Measurements from ENCODE around the gene LSM2.
"Not testable (repeated sequence)": the region's sequence is repeated elsewhere in the genome, so short reads cannot be mapped to it uniquely, and the experiment has no call there.

Gene LSM2

GRCh38 chr6:31821301-31822035, 14.7 kb upstream of the LSM2 start:
- Histone ChIP-seq H3K4me3 (ENCODE audit: control insufficient read depth in 1 of 7, extremely low read depth in 1 of 7, insufficient read depth in 4 of 7, low read depth in 2 of 7, low read length in 6 of 7) (peak overlapping the region; percentile 74 to 91 (median 86)), H3K4me1 (ENCODE audit: control extremely low read depth in 1 of 4, control insufficient read depth in 4 of 4, insufficient read depth in 4 of 4, low read length in 3 of 4) (peaks cover 32 to 70% (median 55%) of the 10 kb centered on the region in 4 experiments), H3K27ac (ENCODE audit: insufficient read depth in 1 of 2, low read depth in 1 of 2, low read length in 2 of 2, poor library complexity in 1 of 2, severe bottlenecking in 2 of 2) (peak overlapping the region; percentile 68 to 94), H3K9me3 (ENCODE audit: control extremely low read depth in 1 of 5, control insufficient read depth in 4 of 5, insufficient read depth in 2 of 5, low read depth in 1 of 5, low read length in 4 of 5) (no peaks in the 10 kb centered on the region), H3K36me3 (ENCODE audit: control insufficient read depth in 4 of 4, insufficient read depth in 4 of 4, low read length in 3 of 4) (no peaks in the 10 kb centered on the region), H3K27me3 (replicated peaks in 2 of 5; ENCODE audit: control insufficient read depth in 4 of 5, insufficient read depth in 5 of 5, low read length in 4 of 5) (no peaks in the 10 kb centered on the region)
- peak in 2 of 3 donors; percentile 39 to 53 for DNase-seq
- CTCF ChIA-PET = interaction anchor here (0.6 to 1.1 kb wide), 5 partner anchors 11 to 26 kb away, joined by 3 read pairs; partner anchors contain the start of genes LSM2 and VARS1
- WGBS (ENCODE audit: insufficient coverage) = 10% methylated on average over 16 of the region's 39 CpGs
- POLR2A ChIA-PET = interaction anchor here (1.0 kb wide), 1 partner anchor 118 kb away, joined by 3 read pairs; no protein-coding TSS in a partner anchor

DNA sequence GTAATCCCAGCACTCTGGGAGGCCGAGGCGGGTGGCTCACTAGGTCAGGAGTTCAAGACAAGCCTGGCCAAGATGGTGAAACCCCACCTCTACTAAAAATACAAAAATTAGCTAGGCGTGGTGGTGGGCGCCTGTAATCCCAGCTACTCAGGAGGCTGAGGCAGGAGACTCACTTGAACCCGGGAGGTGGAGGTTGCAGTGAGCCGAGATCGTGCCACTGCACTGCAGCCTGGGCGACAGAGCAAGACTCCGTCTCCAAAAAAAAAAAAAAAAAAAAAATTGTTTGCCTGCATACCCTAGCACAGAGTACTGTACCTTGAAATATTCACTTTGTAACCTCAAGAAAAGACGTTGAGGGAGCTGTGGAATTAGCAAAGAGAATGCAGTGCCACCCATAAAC, 13.6 kb upstream of the LSM2 start:
- not testable (repeated sequence) for H3K27me3 ChIP-seq (replicated peaks in 2 of 5; ENCODE audit: control insufficient read depth in 4 of 5, insufficient read depth in 5 of 5, low read length in 4 of 5); H3K36me3 ChIP-seq (ENCODE audit: control insufficient read depth in 4 of 4, insufficient read depth in 4 of 4, low read length in 3 of 4); H3K9me3 ChIP-seq (ENCODE audit: control extremely low read depth in 1 of 5, control insufficient read depth in 4 of 5, insufficient read depth in 2 of 5, low read depth in 1 of 5, low read length in 4 of 5); DNase-seq; H3K27ac ChIP-seq (ENCODE audit: insufficient read depth in 1 of 2, low read depth in 1 of 2, low read length in 2 of 2, poor library complexity in 1 of 2, severe bottlenecking in 2 of 2)
- Histone ChIP-seq H3K4me3 (ENCODE audit: control insufficient read depth in 1 of 7, extremely low read depth in 1 of 7, insufficient read depth in 4 of 7, low read depth in 2 of 7, low read length in 6 of 7) (peak overlapping the region in 1 of 7 experiments; percentile 33), H3K4me1 (ENCODE audit: control extremely low read depth in 1 of 4, control insufficient read depth in 4 of 4, insufficient read depth in 4 of 4, low read length in 3 of 4) (peaks cover 30 to 62% (median 46%) of the 10 kb centered on the region in 4 experiments)
- WGBS (ENCODE audit: insufficient coverage) = 82% methylated on average over 2 of the region's 10 CpGs
- CTCF ChIA-PET = interaction anchor here (0.8 to 2.6 kb wide), 5 partner anchors 10 to 108 kb away, joined by 3 to 9 read pairs (median 3); no protein-coding TSS in a partner anchor
- POLR2A ChIA-PET = interaction anchor here (0.6 to 1.0 kb wide), 2 partner anchors 31 to 199 kb away, joined by 3 read pairs; no protein-coding TSS in a partner anchor

GRCh38 chr6:31819871-31820299, 13.1 kb upstream of the LSM2 start:
- POLR2A ChIA-PET = interaction anchor here (0.6 to 1.0 kb wide), 2 partner anchors 31 to 198 kb away, joined by 3 read pairs; no protein-coding TSS in a partner anchor

DNA sequence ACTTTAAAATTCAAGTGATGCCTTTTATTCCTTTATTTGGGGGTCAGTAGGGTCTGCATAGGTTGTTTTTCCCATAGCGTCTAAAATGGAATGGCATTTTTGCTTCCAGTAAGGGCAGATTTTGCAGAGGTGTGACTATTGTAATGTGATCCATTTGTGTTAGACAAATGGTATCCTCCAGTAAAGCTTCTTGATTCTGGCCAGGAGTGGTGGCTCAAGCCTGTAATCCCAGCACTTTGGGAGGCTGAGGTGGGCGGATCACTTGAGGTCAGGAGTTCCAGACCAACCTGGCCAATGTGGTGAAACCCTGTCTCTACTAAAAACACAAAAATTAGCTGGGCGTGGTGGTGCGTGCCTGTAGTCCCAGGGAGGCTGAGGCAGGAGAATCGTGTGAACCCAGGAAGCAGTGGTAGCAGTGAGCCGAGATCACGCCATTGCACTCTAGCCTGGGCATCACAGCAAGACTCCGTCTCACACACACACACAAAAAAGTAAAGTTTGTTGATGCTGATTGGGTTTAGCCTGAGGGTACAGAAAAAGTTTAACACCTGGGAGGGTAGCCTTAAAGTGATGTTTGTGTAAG, 11.3 kb upstream of the LSM2 start:
- Histone ChIP-seq H3K4me3 (ENCODE audit: control insufficient read depth in 1 of 7, extremely low read depth in 1 of 7, insufficient read depth in 4 of 7, low read depth in 2 of 7, low read length in 6 of 7) (peak overlapping the region in 6 of 7 experiments; percentile 59 to 83 (median 70)), H3K4me1 (ENCODE audit: control extremely low read depth in 1 of 4, control insufficient read depth in 4 of 4, insufficient read depth in 4 of 4, low read length in 3 of 4) (peaks cover 30 to 62% (median 43%) of the 10 kb centered on the region in 4 experiments), H3K27ac (ENCODE audit: insufficient read depth in 1 of 2, low read depth in 1 of 2, low read length in 2 of 2, poor library complexity in 1 of 2, severe bottlenecking in 2 of 2) (peak overlapping the region; percentile 46 to 67)
- POLR2A ChIA-PET = interaction anchor here (0.7 to 1.4 kb wide), 3 partner anchors 15 to 79 kb away, joined by 3 to 4 read pairs (median 3); partner anchors contain the start of gene VARS1
- not testable (repeated sequence) for H3K9me3 ChIP-seq (ENCODE audit: control extremely low read depth in 1 of 5, control insufficient read depth in 4 of 5, insufficient read depth in 2 of 5, low read depth in 1 of 5, low read length in 4 of 5); H3K27me3 ChIP-seq (replicated peaks in 2 of 5; ENCODE audit: control insufficient read depth in 4 of 5, insufficient read depth in 5 of 5, low read length in 4 of 5); H3K36me3 ChIP-seq (ENCODE audit: control insufficient read depth in 4 of 4, insufficient read depth in 4 of 4, low read length in 3 of 4); DNase-seq
- CTCF ChIA-PET = interaction anchor here (1.0 to 2.6 kb wide), 11 partner anchors 9 to 259 kb away, joined by 3 to 9 read pairs (median 4); partner anchors contain the start of gene LSM2
- 25% methylated on average over 2 of the region's 8 CpGs for WGBS (ENCODE audit: insufficient coverage)

More at GRCh38 chr6:31819871-31820299, 13.1 kb upstream of the LSM2 start:
- H3K27ac ChIP-seq (ENCODE audit: insufficient read depth in 1 of 2, low read depth in 1 of 2, low read length in 2 of 2, poor library complexity in 1 of 2, severe bottlenecking in 2 of 2) = peak overlapping the region in 1 of 2 experiments; percentile 12
- no peaks in the 10 kb centered on the region for H3K36me3 ChIP-seq (ENCODE audit: control insufficient read depth in 4 of 4, insufficient read depth in 4 of 4, low read length in 3 of 4)
- no peak for DNase-seq
- H3K4me1 ChIP-seq (ENCODE audit: control extremely low read depth in 1 of 4, control insufficient read depth in 4 of 4, insufficient read depth in 4 of 4, low read length in 3 of 4) = peaks cover 30 to 62% (median 46%) of the 10 kb centered on the region in 4 experiments
- H3K27me3 ChIP-seq (replicated peaks in 2 of 5; ENCODE audit: control insufficient read depth in 4 of 5, insufficient read depth in 5 of 5, low read length in 4 of 5) = no peaks in the 10 kb centered on the region
- CTCF ChIA-PET = interaction anchor here (0.8 to 2.6 kb wide), 6 partner anchors 11 to 108 kb away, joined by 3 to 9 read pairs (median 3); no protein-coding TSS in a partner anchor
- no peaks in the 10 kb centered on the region for H3K9me3 ChIP-seq (ENCODE audit: control extremely low read depth in 1 of 5, control insufficient read depth in 4 of 5, insufficient read depth in 2 of 5, low read depth in 1 of 5, low read length in 4 of 5)
- no peak overlapping the region for H3K4me3 ChIP-seq (ENCODE audit: control insufficient read depth in 1 of 7, extremely low read depth in 1 of 7, insufficient read depth in 4 of 7, low read depth in 2 of 7, low read length in 6 of 7)

DNA sequence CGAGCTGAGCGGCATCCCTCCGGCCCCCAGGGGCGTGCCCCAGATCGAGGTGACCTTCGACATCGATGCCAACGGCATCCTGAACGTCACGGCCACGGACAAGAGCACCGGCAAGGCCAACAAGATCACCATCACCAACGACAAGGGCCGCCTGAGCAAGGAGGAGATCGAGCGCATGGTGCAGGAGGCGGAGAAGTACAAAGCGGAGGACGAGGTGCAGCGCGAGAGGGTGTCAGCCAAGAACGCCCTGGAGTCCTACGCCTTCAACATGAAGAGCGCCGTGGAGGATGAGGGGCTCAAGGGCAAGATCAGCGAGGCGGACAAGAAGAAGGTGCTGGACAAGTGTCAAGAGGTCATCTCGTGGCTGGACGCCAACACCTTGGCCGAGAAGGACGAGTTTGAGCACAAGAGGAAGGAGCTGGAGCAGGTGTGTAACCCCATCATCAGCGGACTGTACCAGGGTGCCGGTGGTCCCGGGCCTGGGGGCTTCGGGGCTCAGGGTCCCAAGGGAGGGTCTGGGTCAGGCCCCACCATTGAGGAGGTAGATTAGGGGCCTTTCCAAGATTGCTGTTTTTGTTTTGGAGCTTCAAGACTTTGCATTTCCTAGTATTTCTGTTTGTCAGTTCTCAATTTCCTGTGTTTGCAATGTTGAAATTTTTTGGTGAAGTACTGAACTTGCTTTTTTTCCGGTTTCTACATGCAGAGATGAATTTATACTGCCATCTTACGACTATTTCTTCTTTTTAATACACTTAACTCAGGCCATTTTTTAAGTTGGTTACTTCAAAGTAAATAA, 10.6 kb upstream of the LSM2 start:
- WGBS (ENCODE audit: insufficient coverage) = 25% methylated on average over 4 of the region's 37 CpGs
- peak in 1 of 3 donors; percentile 53 for DNase-seq
- Histone ChIP-seq H3K27ac (ENCODE audit: insufficient read depth in 1 of 2, low read depth in 1 of 2, low read length in 2 of 2, poor library complexity in 1 of 2, severe bottlenecking in 2 of 2) (peak overlapping the region; percentile 46 to 67), H3K4me3 (ENCODE audit: control insufficient read depth in 1 of 7, extremely low read depth in 1 of 7, insufficient read depth in 4 of 7, low read depth in 2 of 7, low read length in 6 of 7) (peak overlapping the region in 6 of 7 experiments; percentile 59 to 83 (median 70)), H3K4me1 (ENCODE audit: control extremely low read depth in 1 of 4, control insufficient read depth in 4 of 4, insufficient read depth in 4 of 4, low read length in 3 of 4) (peaks cover 24 to 55% (median 38%) of the 10 kb centered on the region in 4 experiments)
- not testable (repeated sequence) for H3K27me3 ChIP-seq (replicated peaks in 2 of 5; ENCODE audit: control insufficient read depth in 4 of 5, insufficient read depth in 5 of 5, low read length in 4 of 5); H3K9me3 ChIP-seq (ENCODE audit: control extremely low read depth in 1 of 5, control insufficient read depth in 4 of 5, insufficient read depth in 2 of 5, low read depth in 1 of 5, low read length in 4 of 5); H3K36me3 ChIP-seq (ENCODE audit: control insufficient read depth in 4 of 4, insufficient read depth in 4 of 4, low read length in 3 of 4)
- POLR2A ChIA-PET = interaction anchor here (0.7 to 1.4 kb wide), 3 partner anchors 14 to 78 kb away, joined by 3 to 4 read pairs (median 3); partner anchors contain the start of gene VARS1
- CTCF ChIA-PET = interaction anchor here (1.0 to 1.7 kb wide), 8 partner anchors 8 to 258 kb away, joined by 3 to 6 read pairs (median 4); partner anchors contain the start of gene LSM2

- ChIA-PET CTCF (interaction anchor here (0.7 to 3.9 kb wide), 8 partner anchors 10 to 85 kb away, joined by 3 to 13 read pairs (median 4); partner anchors contain the start of genes DDAH2, HSPA1B and VARS1), POLR2A (interaction anchor here (0.8 to 1.9 kb wide), 4 partner anchors 9 to 19 kb away, joined by 4 to 14 read pairs (median 6); partner anchors contain the start of genes HSPA1B, LSM2 and VARS1)
- H3K27me3 ChIP-seq (replicated peaks in 2 of 5; ENCODE audit: control insufficient read depth in 4 of 5, insufficient read depth in 5 of 5, low read length in 4 of 5) = no peaks in the 10 kb centered on the region
- no peaks in the 10 kb centered on the region for H3K9me3 ChIP-seq (ENCODE audit: control extremely low read depth in 1 of 5, control insufficient read depth in 4 of 5, insufficient read depth in 2 of 5, low read depth in 1 of 5, low read length in 4 of 5)
- no peaks in the 10 kb centered on the region for H3K36me3 ChIP-seq (ENCODE audit: control insufficient read depth in 4 of 4, insufficient read depth in 4 of 4, low read length in 3 of 4)
- H3K4me1 ChIP-seq (ENCODE audit: control extremely low read depth in 1 of 4, control insufficient read depth in 4 of 4, insufficient read depth in 4 of 4, low read length in 3 of 4) = peaks cover 16 to 38% (median 27%) of the 10 kb centered on the region in 4 experiments
- peak within 1 kb of the TSS; percentile 69 to 98 (median 88) for H3K4me3 ChIP-seq (ENCODE audit: control insufficient read depth in 1 of 7, extremely low read depth in 1 of 7, insufficient read depth in 4 of 7, low read depth in 2 of 7, low read length in 6 of 7)
- peak within 1 kb of the TSS; percentile 58 to 83 for H3K27ac ChIP-seq (ENCODE audit: insufficient read depth in 1 of 2, low read depth in 1 of 2, low read length in 2 of 2, poor library complexity in 1 of 2, severe bottlenecking in 2 of 2)
- WGBS (ENCODE audit: insufficient coverage) = 0% methylated on average over 34 of the region's 56 CpGs
- peak; percentile 86 to 91 (median 90) for DNase-seq
These were observed 8.5 kb upstream of the LSM2 start, which contains the start of the genes HSPA1A and HSPA1L for GRCh38 chr6:31815025-31815838. TSS of gene HSPA1A (plus strand) at chr6:31815543. CDS start at chr6:31815757, 214 bp downstream. TSS of gene HSPA1L (minus strand) at chr6:31815283. CDS start at chr6:31811972, 3,311 bp downstream.
